Stomach smooth muscle (tissue), 2 donors: ENCODE measurements around the gene SETDB1.

Experiments
- H3K27ac ChIP-seq: one replicate; pipeline ENCODE4 v1.7.0; 2013; ENCODE audit warnings: mild to moderate bottlenecking, low read length, inconsistent platforms
- H3K27me3 ChIP-seq, 2 donors: one replicate each; pipeline ENCODE4 v1.7.0; 2013; ENCODE audit warnings: low read length in 2 of 2; ENCODE audit not compliant: insufficient read depth in 2 of 2, control insufficient read depth in 1 of 2
- H3K36me3 ChIP-seq, 2 donors: one replicate each; pipeline ENCODE4 v1.7.0; 2013; ENCODE audit warnings: low read length in 2 of 2; ENCODE audit not compliant: control insufficient read depth in 2 of 2, insufficient read depth in 2 of 2
- H3K4me1 ChIP-seq: one replicate; pipeline ENCODE4 v1.7.0; 2013; ENCODE audit warnings: low read length; ENCODE audit not compliant: control insufficient read depth, insufficient read depth
- H3K4me3 ChIP-seq, 2 donors: one replicate each; pipeline ENCODE4 v1.7.0; 2013; ENCODE audit warnings: low read length in 2 of 2
- H3K9ac ChIP-seq, 2 donors: one replicate each; pipeline ENCODE4 v1.7.0; 2013; ENCODE audit warnings: low read length in 2 of 2, mild to moderate bottlenecking in 1 of 2
- H3K9me3 ChIP-seq, 2 donors: one replicate each; pipeline ENCODE4 v1.7.0; 2013; ENCODE audit warnings: low read length in 2 of 2; ENCODE audit not compliant: control insufficient read depth in 2 of 2
- donor health status: healthy.
- donor health status: Pancreatic carcinoma.

Gene SETDB1

DNA sequence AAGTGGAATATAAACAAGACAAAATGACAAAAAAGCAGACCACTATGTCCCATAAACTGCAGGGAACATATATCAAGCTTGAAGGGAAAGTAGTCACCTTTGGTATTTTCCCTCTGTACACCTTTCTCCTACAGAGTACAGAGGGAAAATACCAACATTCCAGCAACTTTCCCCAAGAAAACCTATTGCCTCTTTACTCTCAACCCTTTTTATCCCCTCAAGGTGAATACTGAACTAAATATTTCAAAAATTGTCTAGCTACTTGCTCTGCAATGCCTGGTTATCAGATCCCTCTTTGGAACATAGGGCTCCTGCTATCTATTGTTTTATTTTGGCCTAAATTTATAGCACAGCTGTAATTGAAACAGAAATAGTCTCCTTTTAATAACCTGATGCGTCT is 23.4 kb upstream of the SETDB1 start:
- Histone ChIP-seq H3K4me3 (no peak overlapping the region), H3K27me3 (no peaks in the 10 kb centered on the region), H3K36me3 (no peaks in the 10 kb centered on the region)

GRCh38 chr1:150905301-150905700 is 20.9 kb upstream of the SETDB1 start:
- Histone ChIP-seq H3K36me3 (no peaks in the 10 kb centered on the region), H3K4me1 (no peaks in the 10 kb centered on the region), H3K4me3 (no peak overlapping the region), H3K9me3 (no peaks in the 10 kb centered on the region), H3K27me3 (no peaks in the 10 kb centered on the region), H3K9ac (no peak overlapping the region), H3K27ac (no peak overlapping the region)

More for the DNA sequence above, 23.4 kb upstream of the SETDB1 start:
- no peak overlapping the region for H3K27ac ChIP-seq
- H3K4me1 ChIP-seq = no peaks in the 10 kb centered on the region
- no peak overlapping the region for H3K9ac ChIP-seq
- no peaks in the 10 kb centered on the region for H3K9me3 ChIP-seq

DNA sequence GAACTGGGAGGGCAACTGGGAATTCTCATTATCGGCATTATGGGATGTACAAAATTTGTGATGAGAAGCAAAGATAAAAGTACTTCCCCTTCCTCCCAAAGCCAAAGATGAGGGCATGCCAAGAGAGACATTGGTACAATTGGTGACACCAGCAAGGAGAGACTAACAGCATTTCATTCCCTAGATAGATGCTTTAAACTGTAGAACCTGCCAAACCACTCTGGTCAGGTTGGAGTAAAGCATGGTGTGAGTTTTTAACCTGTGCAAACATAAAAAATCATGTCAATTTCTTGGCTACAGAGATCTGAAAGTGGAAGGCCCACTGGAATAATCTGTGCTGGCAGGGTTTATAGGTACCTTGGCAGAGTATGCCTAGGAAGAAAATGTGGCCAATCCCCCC is 19.8 kb upstream of the SETDB1 start:
- Histone ChIP-seq H3K4me1 (no peaks in the 10 kb centered on the region), H3K27me3 (no peaks in the 10 kb centered on the region), H3K9me3 (no peaks in the 10 kb centered on the region), H3K4me3 (no peak overlapping the region), H3K27ac (no peak overlapping the region), H3K36me3 (no peaks in the 10 kb centered on the region), H3K9ac (no peak overlapping the region)

GRCh38 chr1:150906813-150907212 is 19.4 kb upstream of the SETDB1 start:
- no peaks in the 10 kb centered on the region for H3K27me3 ChIP-seq
- no peak overlapping the region for H3K9ac ChIP-seq
- H3K4me3 ChIP-seq = no peak overlapping the region
- H3K27ac ChIP-seq = no peak overlapping the region
- H3K4me1 ChIP-seq = no peaks in the 10 kb centered on the region
- H3K9me3 ChIP-seq = no peaks in the 10 kb centered on the region
- H3K36me3 ChIP-seq = no peaks in the 10 kb centered on the region

- no peaks in the 10 kb centered on the region for H3K4me1 ChIP-seq
- H3K36me3 ChIP-seq = no peaks in the 10 kb centered on the region
- no peak overlapping the region for H3K27ac ChIP-seq
- H3K9ac ChIP-seq = no peak overlapping the region
- no peak overlapping the region for H3K4me3 ChIP-seq
- no peaks in the 10 kb centered on the region for H3K9me3 ChIP-seq
- H3K27me3 ChIP-seq = no peaks in the 10 kb centered on the region
Measured at GRCh38 chr1:150909585-150910180, 16.5 kb upstream of the SETDB1 start.

DNA sequence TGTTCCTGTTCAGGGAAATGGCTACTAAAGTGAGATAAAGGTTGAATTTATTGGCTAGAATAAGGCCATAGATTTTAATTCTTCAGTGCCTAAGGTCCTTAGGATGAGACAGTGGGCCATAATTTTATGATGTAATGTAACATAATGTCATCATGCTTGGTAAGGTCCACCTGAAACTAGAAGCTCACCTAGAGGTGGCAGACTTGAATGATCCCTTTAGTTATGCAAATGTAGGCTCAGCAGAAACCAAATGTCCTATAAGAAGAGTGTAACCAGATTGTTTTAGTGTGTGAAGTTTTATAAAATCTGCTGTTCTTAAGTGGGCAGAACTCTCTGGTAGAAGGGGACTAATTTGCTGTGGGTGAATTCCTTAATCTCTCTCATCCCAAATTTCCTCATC is 13.5 kb upstream of the SETDB1 start:
- no peaks in the 10 kb centered on the region for H3K36me3 ChIP-seq
- no peaks in the 10 kb centered on the region for H3K4me1 ChIP-seq
- H3K9me3 ChIP-seq = no peaks in the 10 kb centered on the region
- no peaks in the 10 kb centered on the region for H3K27me3 ChIP-seq
- no peak overlapping the region for H3K27ac ChIP-seq
- no peak overlapping the region for H3K4me3 ChIP-seq
- no peak overlapping the region for H3K9ac ChIP-seq

GRCh38 chr1:150917387-150917786 is 8.8 kb upstream of the SETDB1 start:
- H3K27ac ChIP-seq = no peak overlapping the region
- no peaks in the 10 kb centered on the region for H3K36me3 ChIP-seq
- H3K27me3 ChIP-seq = no peaks in the 10 kb centered on the region
- no peak overlapping the region for H3K9ac ChIP-seq
- no peak overlapping the region for H3K4me3 ChIP-seq
- no peaks in the 10 kb centered on the region for H3K9me3 ChIP-seq
- no peaks in the 10 kb centered on the region for H3K4me1 ChIP-seq

DNA sequence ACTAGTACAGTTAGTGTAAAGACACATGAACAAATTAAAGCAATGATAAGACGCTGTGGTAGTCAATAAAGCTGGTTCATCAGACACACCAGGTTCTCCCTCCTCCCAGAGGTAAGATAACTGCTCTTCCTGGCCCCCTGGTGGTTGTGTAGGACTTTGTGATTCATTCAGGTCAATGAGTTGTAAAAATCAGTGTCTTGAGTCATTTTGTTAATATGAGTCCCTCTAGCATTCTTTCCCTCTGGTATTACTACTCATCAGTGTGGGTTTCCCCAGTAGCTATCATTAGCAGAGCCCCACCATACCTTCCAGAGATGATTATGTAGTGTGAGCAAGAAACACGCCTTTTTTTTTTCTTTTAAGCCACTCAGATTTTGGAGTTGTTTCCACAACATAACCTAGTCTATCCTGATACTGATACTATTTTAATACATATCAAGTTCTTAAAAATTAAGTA is 3.6 kb upstream of the SETDB1 start:
- H3K27me3 ChIP-seq = no peaks in the 10 kb centered on the region
- H3K4me1 ChIP-seq = peaks cover 4% of the 10 kb centered on the region
- H3K27ac ChIP-seq = no peak overlapping the region
- no peak overlapping the region for H3K4me3 ChIP-seq
- no peaks in the 10 kb centered on the region for H3K9me3 ChIP-seq
- H3K36me3 ChIP-seq = peaks cover 0 to under 1% of the 10 kb centered on the region in 2 donors
- no peak overlapping the region for H3K9ac ChIP-seq

- peaks cover 7% of the 10 kb centered on the region for H3K4me1 ChIP-seq
- peak overlapping the region in 1 of 2 donors; percentile 97 for H3K4me3 ChIP-seq
- H3K36me3 ChIP-seq = peaks cover 8 to 9% of the 10 kb centered on the region in 2 donors
- H3K9me3 ChIP-seq = no peaks in the 10 kb centered on the region
- H3K9ac ChIP-seq = no peak overlapping the region
- no peaks in the 10 kb centered on the region for H3K27me3 ChIP-seq
- no peak overlapping the region for H3K27ac ChIP-seq
Measured at GRCh38 chr1:150925080-150925479, 1.1 kb upstream of the SETDB1 start.

- Histone ChIP-seq H3K4me1 (peaks cover 7% of the 10 kb centered on the region), H3K9me3 (no peaks in the 10 kb centered on the region), H3K4me3 (no peak overlapping the region), H3K36me3 (peaks cover 18 to 23% of the 10 kb centered on the region in 2 donors), H3K27ac (no peak overlapping the region), H3K9ac (no peak overlapping the region), H3K27me3 (no peaks in the 10 kb centered on the region)
Measured at GRCh38 chr1:150927624-150928023, 1.5 kb downstream of the SETDB1 start.

- no peaks in the 10 kb centered on the region for H3K9me3 ChIP-seq
- H3K9ac ChIP-seq = no peak overlapping the region
- no peaks in the 10 kb centered on the region for H3K27me3 ChIP-seq
- H3K4me3 ChIP-seq = no peak overlapping the region
- H3K4me1 ChIP-seq = peaks cover 7% of the 10 kb centered on the region
- H3K36me3 ChIP-seq = peaks cover 18 to 26% of the 10 kb centered on the region in 2 donors
- H3K27ac ChIP-seq = no peak overlapping the region
Measured at GRCh38 chr1:150928286-150928685, 2.1 kb downstream of the SETDB1 start.
